GM18505 (cell line): ENCODE results near the gene THRB.
"Not testable (repeated sequence)": the region's sequence is repeated elsewhere in the genome, so short reads cannot be mapped to it uniquely, and the experiment has no call there.

Experiments used
- ATAC-seq: cut with Tn5 transposase; IDR thresholded peaks from one replicate; pipeline ENCODE4 v1.9.1; 2021; ENCODE audit not compliant: unreplicated experiment
- POLR2A ChIP-seq: IDR thresholded peaks from 4 replicates; pipeline ENCODE4 v1.6.1; 2011; ENCODE audit warnings: borderline replicate concordance; ENCODE audit not compliant: insufficient read depth, insufficient read length; ENCODE audit errors: extremely low read depth

The THRB gene

GRCh38 chr3:24439021-24439420, 55.6 kb downstream of the THRB start:
- ATAC-seq: no peak
- TF ChIP-seq POLR2A: no peak

- no peak for ATAC-seq
- TF ChIP-seq POLR2A: no peak
Measured at GRCh38 chr3:24437326-24437725, 57.3 kb downstream of the THRB start.

GRCh38 chr3:24435584-24435983, 59.1 kb downstream of the THRB start:
- no peak for ATAC-seq

GRCh38 chr3:24434651-24435050, 60.0 kb downstream of the THRB start:
- TF ChIP-seq POLR2A: no peak
- ATAC-seq: no peak

More at GRCh38 chr3:24435584-24435983, 59.1 kb downstream of the THRB start:
- no peak for TF ChIP-seq POLR2A

- no peak for ATAC-seq
- TF ChIP-seq POLR2A: no peak
Measured at GRCh38 chr3:24433838-24434591, 60.6 kb downstream of the THRB start.

- ATAC-seq: no peak
- TF ChIP-seq POLR2A: no peak
Measured at GRCh38 chr3:24432989-24433388, 61.7 kb downstream of the THRB start.

GRCh38 chr3:24428481-24428880, 66.2 kb downstream of the THRB start:
- TF ChIP-seq POLR2A: no peak
- no peak for ATAC-seq

- ATAC-seq: no peak
- TF ChIP-seq POLR2A: no peak
Measured at GRCh38 chr3:24426896-24427295, 67.8 kb downstream of the THRB start.

- ATAC-seq: not testable (repeated sequence)
Measured at GRCh38 chr3:24420829-24421228, 73.8 kb downstream of the THRB start.

GRCh38 chr3:24420224-24420623, 74.4 kb downstream of the THRB start:
- ATAC-seq: no peak
- TF ChIP-seq POLR2A: no peak

- no peak for ATAC-seq
- TF ChIP-seq POLR2A: no peak
Measured at GRCh38 chr3:24419067-24419791, 75.4 kb downstream of the THRB start.

- ATAC-seq: no peak
- no peak for TF ChIP-seq POLR2A
Measured at GRCh38 chr3:24417730-24418129, 76.9 kb downstream of the THRB start.

- no peak for TF ChIP-seq POLR2A
- ATAC-seq: no peak
Measured at GRCh38 chr3:24416224-24416623, 78.4 kb downstream of the THRB start.

GRCh38 chr3:24415824-24416223, 78.8 kb downstream of the THRB start:
- TF ChIP-seq POLR2A: no peak
- no peak for ATAC-seq

- ATAC-seq: not testable (repeated sequence)
Measured at GRCh38 chr3:24413662-24414061, 81.0 kb downstream of the THRB start.
